ENCODE data around the gene TTC32.

DNA sequence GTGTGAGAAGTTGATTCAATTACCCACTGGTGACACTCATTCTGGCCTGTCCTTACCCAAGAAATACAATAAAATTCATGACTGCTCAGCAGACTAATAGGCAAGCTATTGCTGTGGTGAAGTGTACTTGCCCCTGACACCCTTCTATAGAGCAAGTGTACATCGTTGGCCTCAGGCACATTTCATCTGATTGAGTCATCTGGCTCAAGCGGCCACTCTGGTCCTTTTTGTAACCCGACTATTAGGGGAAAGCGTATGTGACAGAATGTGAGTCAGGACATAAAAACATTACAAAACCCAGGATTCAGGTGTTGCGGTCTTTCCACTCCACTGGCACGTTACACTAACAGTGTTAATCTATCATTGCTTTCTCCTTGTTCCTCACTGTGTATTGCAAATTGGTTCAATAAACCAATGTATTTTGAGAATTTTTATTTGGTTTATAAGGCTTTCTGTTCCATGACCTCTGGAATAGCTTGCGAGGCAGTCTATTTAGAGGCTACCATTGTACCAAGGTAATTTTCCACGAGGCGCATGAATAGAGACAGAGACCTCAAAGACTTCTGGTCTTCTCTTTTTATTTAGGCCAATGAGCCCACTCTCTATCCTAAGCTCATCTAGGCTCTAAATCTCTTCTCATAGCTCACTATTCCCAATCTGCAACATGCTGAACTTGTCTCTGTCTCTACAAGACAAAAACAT is 10.2 kb upstream of the TTC32 start:
- no peak for TF ChIP-seq POLR2A (IDR thresholded peaks at IDR 0.05; ENCODE audit: low read depth, low read length)
- TF ChIP-seq POLR2AphosphoS5 (IDR thresholded peaks at IDR 0.05; ENCODE audit: low read depth, low read length) = no peak
- TF ChIP-seq TAF1 (IDR thresholded peaks at IDR 0.05; ENCODE audit: borderline replicate concordance, low read depth, low read length) = no peak
